ENCODE results near the gene DIP2C.

Gene DIP2C

GRCh38 chr10:508726-509125 is 180.7 kb downstream of the DIP2C start:
- H3K79me2 ChIP-seq (ENCODE audit: insufficient read depth, low read length): no peaks in the 10 kb centered on the region
- ATAC-seq (ENCODE audit: insufficient read depth, low read depth) (no peak), DNase-seq (no peak)
- H3K27ac ChIP-seq (ENCODE audit: low read length): no peak overlapping the region
- H4K20me1 ChIP-seq (ENCODE audit: insufficient read depth, low read length): no peaks in the 10 kb centered on the region; the same call in 1 of the 2 replicates
- H3K36me3 ChIP-seq (ENCODE audit: insufficient read depth, low read length): no peaks in the 10 kb centered on the region
- TF ChIP-seq EZH2 (IDR thresholded peaks at IDR 0.05; ENCODE audit: borderline replicate concordance, low read depth, low read length, severe bottlenecking) (no peak), CTCF (IDR thresholded peaks at IDR 0.05; ENCODE audit: borderline replicate concordance, extremely low read depth, low read length, poor library complexity, severe bottlenecking) (no peak)
- no peaks in the 10 kb centered on the region for H3K27me3 ChIP-seq (ENCODE audit: insufficient read depth, low read length, poor library complexity)
- no peak overlapping the region for H3K9ac ChIP-seq (ENCODE audit: low read depth, low read length)
- H3K4me3 ChIP-seq (ENCODE audit: low read depth in 1 of 2, low read length in 2 of 2): no peak overlapping the region
- no peak overlapping the region for H3K4me2 ChIP-seq (ENCODE audit: insufficient read depth, low read length)
- H3K4me1 ChIP-seq (ENCODE audit: insufficient read depth, low read length): no peaks in the 10 kb centered on the region
- no peak overlapping the region for H2AFZ ChIP-seq (ENCODE audit: low read depth, low read length)
- peaks cover 17% of the 10 kb centered on the region for H3K9me3 ChIP-seq (ENCODE audit: insufficient read depth, low read length, severe bottlenecking)

- Histone ChIP-seq H3K27ac (ENCODE audit: low read length) (no peak overlapping the region), H3K36me3 (ENCODE audit: insufficient read depth, low read length) (no peaks in the 10 kb centered on the region), H3K4me2 (ENCODE audit: insufficient read depth, low read length) (no peak overlapping the region), H3K9ac (ENCODE audit: low read depth, low read length) (no peak overlapping the region), H3K27me3 (ENCODE audit: insufficient read depth, low read length, poor library complexity) (no peaks in the 10 kb centered on the region), H3K9me3 (ENCODE audit: insufficient read depth, low read length, severe bottlenecking) (peaks cover 17% of the 10 kb centered on the region), H2AFZ (ENCODE audit: low read depth, low read length) (no peak overlapping the region), H3K4me3 (ENCODE audit: low read depth in 1 of 2, low read length in 2 of 2) (no peak overlapping the region), H3K79me2 (ENCODE audit: insufficient read depth, low read length) (no peaks in the 10 kb centered on the region), H3K4me1 (ENCODE audit: insufficient read depth, low read length) (no peaks in the 10 kb centered on the region), H4K20me1 (ENCODE audit: insufficient read depth, low read length) (no peaks in the 10 kb centered on the region; the same call in 1 of the 2 replicates)
- ATAC-seq (ENCODE audit: insufficient read depth, low read depth) (no peak), DNase-seq (no peak)
- no peak for TF ChIP-seq EZH2 (IDR thresholded peaks at IDR 0.05; ENCODE audit: borderline replicate concordance, low read depth, low read length, severe bottlenecking)
- TF ChIP-seq CTCF (IDR thresholded peaks at IDR 0.05; ENCODE audit: borderline replicate concordance, extremely low read depth, low read length, poor library complexity, severe bottlenecking): no peak
These were observed 181.5 kb downstream of the DIP2C start for GRCh38 chr10:507908-508444.

- DNase-seq: no peak
- no peaks in the 10 kb centered on the region for H3K79me2 ChIP-seq (ENCODE audit: insufficient read depth, low read length)
- no peaks in the 10 kb centered on the region for H3K4me1 ChIP-seq (ENCODE audit: insufficient read depth, low read length)
These were observed 182.1 kb downstream of the DIP2C start for GRCh38 chr10:507355-507699.

More at GRCh38 chr10:507355-507699, 182.1 kb downstream of the DIP2C start:
- Histone ChIP-seq H3K27ac (ENCODE audit: low read length) (no peak overlapping the region), H3K4me2 (ENCODE audit: insufficient read depth, low read length) (no peak overlapping the region), H2AFZ (ENCODE audit: low read depth, low read length) (no peak overlapping the region), H3K4me3 (ENCODE audit: low read depth in 1 of 2, low read length in 2 of 2) (no peak overlapping the region), H3K9ac (ENCODE audit: low read depth, low read length) (no peak overlapping the region), H3K27me3 (ENCODE audit: insufficient read depth, low read length, poor library complexity) (no peaks in the 10 kb centered on the region), H3K36me3 (ENCODE audit: insufficient read depth, low read length) (no peaks in the 10 kb centered on the region), H4K20me1 (ENCODE audit: insufficient read depth, low read length) (no peaks in the 10 kb centered on the region; the same call in 1 of the 2 replicates), H3K9me3 (ENCODE audit: insufficient read depth, low read length, severe bottlenecking) (peaks cover 17% of the 10 kb centered on the region)
- ATAC-seq (ENCODE audit: insufficient read depth, low read depth): no peak
- TF ChIP-seq CTCF (IDR thresholded peaks at IDR 0.05; ENCODE audit: borderline replicate concordance, extremely low read depth, low read length, poor library complexity, severe bottlenecking) (no peak), EZH2 (IDR thresholded peaks at IDR 0.05; ENCODE audit: borderline replicate concordance, low read depth, low read length, severe bottlenecking) (no peak)

Data from DND-41 (cell line).